GM12874 (cell line): ENCODE results near the gene SLC25A33.

Experiments used
- CTCF ChIP-seq: IDR thresholded peaks from 2 replicates; pipeline ENCODE4 v1.5.1; 2011; ENCODE audit warnings: low read depth, mild to moderate bottlenecking, control low read depth, low read length, moderate library complexity; ENCODE audit not compliant: insufficient read depth

The SLC25A33 gene

GRCh38 chr1:9613625-9614299 lies 74.5 kb downstream of the SLC25A33 start:
- no peak for TF ChIP-seq CTCF

- TF ChIP-seq CTCF = peak; percentile 90
These were observed 76.2 kb downstream of the SLC25A33 start for GRCh38 chr1:9615316-9616063.

GRCh38 chr1:9618909-9619679 lies 79.8 kb downstream of the SLC25A33 start:
- TF ChIP-seq CTCF = no peak

- TF ChIP-seq CTCF = no peak
These were observed 81.8 kb downstream of the SLC25A33 start for GRCh38 chr1:9621032-9621431.

GRCh38 chr1:9624081-9624480 lies 84.8 kb downstream of the SLC25A33 start:
- TF ChIP-seq CTCF = no peak

- TF ChIP-seq CTCF = no peak
These were observed 86.9 kb downstream of the SLC25A33 start for GRCh38 chr1:9626201-9626608.
